CD4-positive, alpha-beta T cell treated with Interleukin-6 for 4 hours (primary cell): ENCODE measurements around the gene TNKS1BP1.
"Not testable (repeated sequence)": the region's sequence is repeated elsewhere in the genome, so short reads cannot be mapped to it uniquely, and the experiment has no call there.

Experiments used
- DNase-seq: peaks from one replicate; pipeline ENCODE4 v3.0.0-alpha.2; 2020; ENCODE audit warnings: mixed read lengths

Gene TNKS1BP1

DNA sequence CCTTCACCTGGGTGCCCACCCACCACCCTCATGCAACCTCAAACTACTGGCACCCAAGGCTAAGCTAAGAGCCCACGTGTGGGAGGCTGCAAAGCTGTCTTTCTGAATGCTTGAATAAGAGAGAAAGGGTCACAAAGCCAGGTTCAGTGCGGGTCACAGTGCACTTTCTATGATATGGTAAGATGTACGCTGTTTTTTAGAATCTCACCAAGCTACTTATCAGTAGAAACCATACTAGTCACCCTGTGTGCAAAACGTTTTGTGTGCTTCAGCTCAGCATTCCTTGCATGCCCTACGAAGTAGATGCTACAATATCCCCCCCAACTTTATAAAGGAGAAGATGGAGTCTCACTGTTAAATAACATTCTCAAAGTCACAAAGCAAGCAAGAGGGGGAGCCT, 28.3 kb upstream of the TNKS1BP1 start:
- no peak for DNase-seq

DNA sequence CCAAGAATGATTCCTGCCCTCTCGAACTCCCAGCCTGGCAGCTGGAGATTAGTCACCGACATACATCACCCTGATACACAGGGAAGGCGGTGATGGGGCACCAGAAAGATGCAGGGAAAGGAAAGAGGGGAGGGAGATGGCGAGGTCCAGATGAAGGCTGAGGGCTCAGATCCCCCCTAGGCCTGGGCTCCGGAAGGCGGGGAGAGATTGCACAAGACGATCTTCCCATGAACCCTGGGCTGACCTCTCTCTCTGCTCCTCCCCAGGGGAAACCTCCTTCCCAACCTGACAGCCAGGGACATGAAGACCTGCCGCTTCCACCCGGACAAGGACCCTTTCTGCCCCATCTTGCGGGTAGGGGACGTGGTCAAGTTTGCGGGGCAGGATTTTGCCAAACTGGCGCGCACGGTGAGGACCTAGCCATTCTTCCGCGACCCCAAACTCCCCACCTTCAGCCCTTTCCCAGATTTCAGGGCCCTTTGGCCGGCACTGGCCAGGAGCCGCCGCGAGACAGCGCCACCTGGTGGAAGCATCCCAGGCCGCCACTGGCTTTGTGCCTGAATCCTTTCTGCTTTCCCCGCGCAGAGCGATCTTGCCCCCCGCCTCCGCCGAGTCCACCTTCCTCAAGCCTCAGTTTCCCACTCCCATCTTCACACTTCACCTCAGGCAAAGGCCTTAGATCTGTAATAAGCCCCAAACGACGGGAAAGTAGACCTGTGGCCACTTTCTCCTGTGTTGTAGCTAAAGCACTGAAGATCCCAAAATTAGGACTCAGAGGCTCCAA, 24.9 kb upstream of the TNKS1BP1 start:
- peak; percentile 71 for DNase-seq

DNA sequence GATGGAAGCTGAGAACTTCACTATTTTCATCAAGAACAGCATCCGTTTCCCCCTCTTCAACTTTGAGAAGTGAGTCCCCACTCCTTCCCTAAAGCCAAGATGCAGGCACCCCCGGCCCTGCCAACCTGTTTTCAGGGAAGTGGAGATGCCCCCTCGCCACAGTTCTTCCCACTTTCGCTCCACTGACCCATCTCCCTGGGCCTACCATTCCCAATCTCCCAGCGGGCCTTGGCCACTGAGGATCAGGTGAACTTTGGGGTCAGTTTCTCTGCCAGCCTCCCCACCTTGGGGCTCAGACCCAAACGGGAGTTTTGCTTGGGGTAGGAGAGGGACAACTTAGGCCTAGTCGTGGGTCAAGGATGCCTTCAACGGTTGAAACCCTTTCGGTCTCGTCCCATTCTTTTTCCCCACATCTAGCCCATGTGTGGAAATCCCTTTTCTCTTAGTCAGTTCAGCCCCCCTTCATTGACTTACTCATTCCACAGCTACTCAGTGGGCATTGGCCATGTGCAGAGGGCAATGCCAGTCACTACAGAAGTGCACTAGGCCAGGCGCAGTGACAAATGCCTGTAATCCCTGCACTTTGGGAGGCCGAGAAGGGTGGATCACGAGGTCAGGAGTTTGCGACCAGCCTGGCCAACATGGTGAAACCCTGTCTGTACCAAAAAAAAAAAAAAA, 24.0 kb upstream of the TNKS1BP1 start:
- no peak for DNase-seq

GRCh38 chr11:57348052-57348451, 23.3 kb upstream of the TNKS1BP1 start:
- DNase-seq: no peak

GRCh38 chr11:57347336-57347735, 22.6 kb upstream of the TNKS1BP1 start:
- no peak for DNase-seq

DNA sequence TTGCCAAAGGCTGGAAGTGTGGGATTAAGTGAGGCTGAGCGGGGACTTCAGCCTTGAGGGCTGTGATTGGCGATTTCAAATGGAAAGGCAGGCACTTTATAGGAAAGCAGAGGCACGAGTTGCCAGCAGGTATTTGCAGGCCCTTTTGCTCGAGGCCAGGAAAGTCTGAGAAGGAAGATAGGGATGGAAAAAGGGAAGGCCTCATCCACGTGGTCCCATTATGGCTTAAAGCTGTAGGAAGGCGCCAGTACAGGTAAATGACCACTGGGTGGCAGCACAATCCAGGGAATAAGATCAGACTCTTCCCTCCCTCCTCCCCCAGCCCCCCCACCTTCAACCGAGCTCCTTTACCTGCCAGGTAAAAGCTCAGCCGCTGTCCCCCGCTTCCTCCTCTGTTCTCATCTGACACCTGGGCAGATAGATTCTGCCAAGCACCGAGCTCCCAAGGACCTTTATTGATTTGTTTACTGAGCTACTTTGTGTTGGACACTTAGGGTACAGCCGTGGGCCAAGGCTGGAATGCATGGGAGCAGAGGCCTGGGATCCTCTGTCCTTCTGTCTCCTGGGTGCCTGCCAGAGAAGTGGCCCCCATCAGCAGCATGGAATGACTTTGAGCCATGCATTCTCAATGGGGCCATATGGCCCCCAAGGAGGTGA, 20.9 kb upstream of the TNKS1BP1 start:
- DNase-seq: peak; percentile 83

DNA sequence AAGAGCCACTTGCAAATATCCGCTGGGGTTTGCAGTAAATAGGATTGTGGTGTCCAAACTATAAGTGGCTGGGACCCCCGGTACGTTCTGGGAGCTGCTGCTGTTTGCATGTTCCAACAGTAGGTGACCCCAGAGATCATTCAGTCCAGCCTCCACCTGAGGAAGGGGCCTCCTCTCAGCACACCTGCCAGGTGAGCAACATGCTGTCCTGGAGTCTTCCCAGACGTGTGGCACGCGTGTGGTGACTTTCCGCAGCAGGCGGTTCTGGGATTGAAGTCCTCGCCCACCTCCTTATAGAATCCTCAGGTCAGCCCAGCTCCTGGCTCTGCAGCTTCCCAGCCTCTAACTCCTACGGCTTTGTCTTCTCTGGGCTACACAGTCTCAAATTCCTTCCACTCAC, 20.1 kb upstream of the TNKS1BP1 start:
- no peak for DNase-seq

DNA sequence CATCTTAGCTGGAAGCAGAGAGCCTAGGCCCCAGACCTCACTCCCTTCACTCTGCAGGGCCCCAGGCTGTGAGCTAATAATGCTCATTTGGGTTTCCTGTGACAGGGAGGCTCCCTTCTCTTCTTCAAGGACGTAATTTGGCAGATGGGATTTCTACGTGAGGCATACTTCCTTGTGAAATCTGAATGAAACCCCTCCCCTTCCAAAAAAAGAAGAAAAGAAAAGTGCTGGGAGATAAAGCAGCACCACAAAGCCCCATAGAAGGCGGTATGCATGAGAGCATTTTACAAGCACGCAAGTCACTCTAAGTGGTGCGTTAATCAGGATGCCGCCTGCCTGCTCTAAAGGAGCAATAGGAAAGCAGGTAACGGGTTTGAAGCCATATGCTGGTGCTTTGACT, 19.1 kb upstream of the TNKS1BP1 start:
- no peak for DNase-seq

DNA sequence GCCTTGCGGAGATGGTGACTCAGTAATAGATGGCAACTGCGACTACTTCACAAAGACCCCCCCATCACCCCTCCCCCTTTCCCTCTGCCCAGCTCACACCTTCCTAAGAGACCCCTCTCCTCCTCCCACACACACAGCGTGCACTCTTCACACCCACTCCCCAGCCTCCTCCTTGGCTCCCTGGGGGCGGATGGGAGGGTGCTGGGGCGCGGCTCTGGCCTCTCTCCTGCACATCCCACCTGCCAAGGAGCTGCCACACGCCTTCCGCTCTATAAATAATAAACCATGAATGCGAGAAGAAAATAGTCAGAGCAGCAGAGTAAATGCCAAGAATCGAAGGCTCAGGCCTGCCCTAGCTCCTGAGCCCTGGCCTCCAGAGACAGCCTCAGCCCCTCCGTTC, 17.9 kb upstream of the TNKS1BP1 start:
- DNase-seq: no peak

DNA sequence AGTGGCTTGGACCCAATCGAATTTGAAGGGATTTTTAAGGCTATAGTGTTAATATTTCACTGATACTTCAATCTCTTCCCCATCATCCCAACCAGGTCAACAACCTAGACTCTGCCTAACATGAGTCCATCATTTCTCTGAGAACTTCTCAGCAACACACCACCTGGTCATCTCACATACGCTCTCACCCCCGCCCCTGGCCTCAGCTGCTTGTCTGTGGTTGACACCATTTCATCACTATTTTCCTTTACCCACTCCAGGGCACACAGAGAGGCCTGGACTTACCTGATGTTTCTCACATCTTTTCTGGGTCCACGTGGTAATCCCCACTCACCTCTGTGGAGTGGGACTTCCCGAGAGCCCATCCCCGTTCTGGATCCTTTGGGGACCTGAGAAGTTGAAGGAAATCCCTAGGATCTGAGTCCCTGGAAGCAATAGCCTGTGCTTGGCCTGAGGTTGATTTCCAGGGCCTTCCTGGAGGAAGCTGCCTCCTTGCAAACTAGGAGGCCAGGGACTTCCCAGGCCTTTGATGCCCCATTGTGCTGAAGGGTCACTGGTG, 16.6 kb upstream of the TNKS1BP1 start:
- no peak for DNase-seq

DNA sequence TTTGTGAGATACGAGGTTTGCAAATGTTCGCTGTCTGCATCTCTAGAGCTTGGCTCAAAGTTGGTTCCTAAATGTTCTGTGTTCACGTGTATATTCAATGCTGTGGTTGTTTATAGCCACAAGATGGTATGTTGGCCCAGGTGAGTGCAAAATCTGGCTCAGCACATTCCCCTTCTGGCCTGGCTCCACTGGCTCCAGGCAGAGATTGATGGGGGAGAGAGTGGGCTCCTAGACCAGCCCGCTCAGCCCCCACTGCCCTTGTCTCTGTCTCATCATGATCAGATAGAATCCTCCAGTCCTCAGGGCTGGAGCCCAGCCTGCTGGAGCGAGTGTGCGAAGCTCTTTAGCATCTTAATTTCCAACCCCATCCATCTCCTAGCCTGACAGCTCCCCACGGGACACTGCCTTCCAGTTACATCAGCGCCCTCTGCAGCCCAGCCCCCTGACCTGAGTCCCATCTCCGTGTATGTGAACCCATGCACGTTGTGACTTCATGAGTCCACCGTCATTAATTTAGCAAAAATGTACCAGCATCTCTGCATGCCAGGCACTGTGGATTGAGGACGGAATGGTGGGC, 15.4 kb upstream of the TNKS1BP1 start:
- DNase-seq: no peak

- DNase-seq: no peak
Measured at GRCh38 chr11:57339328-57339727, 14.6 kb upstream of the TNKS1BP1 start.

DNA sequence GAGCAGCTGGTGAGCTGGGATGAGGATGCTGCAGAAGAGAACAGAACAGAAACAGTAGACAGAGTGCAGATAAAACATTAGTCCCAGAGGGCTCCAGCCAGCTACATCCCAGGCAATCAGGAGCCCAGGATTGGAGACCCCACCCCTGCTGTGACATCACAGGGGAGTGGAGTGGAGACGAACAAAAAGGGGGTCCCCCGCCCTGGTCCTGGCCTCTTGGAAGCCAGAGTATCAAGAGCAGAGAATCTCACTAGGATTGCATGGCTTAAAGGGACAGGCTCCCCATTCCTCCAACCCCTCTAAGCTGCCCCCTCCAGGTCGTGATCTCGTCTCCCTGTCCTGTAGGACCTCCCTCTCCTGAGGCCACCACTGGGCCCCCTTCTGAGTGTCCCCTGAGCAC, 13.4 kb upstream of the TNKS1BP1 start, which contains the start of gene P2RX3:
Gene P2RX3 (plus strand): TSS at position 211 of the 400 bp plus-strand sequence. CDS start 199 bp downstream, outside the sequence.
- DNase-seq: no peak

- DNase-seq: not testable (repeated sequence)
Measured at GRCh38 chr11:57336856-57337255, 12.1 kb upstream of the TNKS1BP1 start.

- peak; percentile 26 for DNase-seq
Measured at GRCh38 chr11:57336111-57336666, 11.4 kb upstream of the TNKS1BP1 start.

- peak; percentile 89 for DNase-seq
Measured at GRCh38 chr11:57335343-57336110, 10.8 kb upstream of the TNKS1BP1 start, which contains the start of gene SSRP1. Gene SSRP1 (minus strand): TSS chr11:57335892. CDS start chr11:57335121, 771 bp downstream.

DNA sequence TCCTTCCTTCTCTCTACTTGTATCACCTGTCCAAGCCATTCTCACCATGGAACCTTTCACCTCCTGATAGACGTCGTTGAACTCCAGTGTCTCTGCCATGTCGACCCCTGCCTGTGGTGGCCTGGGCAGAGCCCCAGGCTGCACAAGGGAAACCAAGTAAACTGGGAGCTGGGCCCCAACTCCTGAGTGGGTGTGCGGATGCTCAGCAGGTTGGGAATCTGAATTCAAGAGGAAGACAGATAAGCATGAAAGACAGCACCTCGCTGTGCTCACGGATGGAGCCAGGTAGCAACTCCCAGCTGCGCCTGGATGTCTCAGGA, 10.2 kb upstream of the TNKS1BP1 start:
- no peak for DNase-seq

DNA sequence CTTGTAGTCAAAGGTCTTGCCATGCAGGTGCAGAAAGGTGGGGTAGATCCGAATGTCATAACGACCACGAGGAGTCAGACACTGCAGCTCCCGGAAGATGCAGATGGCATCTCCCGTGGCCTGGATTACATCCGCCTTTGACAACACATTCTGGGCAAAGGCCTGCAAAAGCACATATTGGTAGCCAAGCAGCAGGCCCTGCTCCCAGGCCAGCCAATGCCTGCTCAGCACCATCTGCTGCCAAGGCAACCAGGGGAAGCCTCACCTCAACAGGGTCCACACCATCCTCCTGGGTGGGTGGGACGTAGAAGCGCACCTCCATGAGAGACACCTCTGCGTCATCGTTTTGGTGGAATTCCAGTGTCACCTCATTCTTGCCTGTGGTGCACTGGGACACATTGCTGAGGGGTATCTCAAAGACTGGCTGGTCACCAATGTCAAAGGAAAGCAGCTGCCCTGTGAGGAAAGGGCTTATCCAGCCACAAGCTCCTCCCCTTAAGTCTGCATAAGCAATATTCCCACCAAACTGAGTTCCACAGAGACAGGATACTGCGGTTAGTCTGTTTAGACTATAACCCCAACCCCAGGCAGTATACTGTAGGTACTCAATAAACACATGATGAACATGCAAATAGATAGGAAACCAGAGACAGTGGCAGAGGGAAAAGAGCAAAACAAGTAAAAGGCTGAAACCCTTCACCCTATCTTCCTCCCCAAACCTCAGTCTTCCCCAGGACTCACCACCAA, 8.1 kb upstream of the TNKS1BP1 start:
- no peak for DNase-seq

DNA sequence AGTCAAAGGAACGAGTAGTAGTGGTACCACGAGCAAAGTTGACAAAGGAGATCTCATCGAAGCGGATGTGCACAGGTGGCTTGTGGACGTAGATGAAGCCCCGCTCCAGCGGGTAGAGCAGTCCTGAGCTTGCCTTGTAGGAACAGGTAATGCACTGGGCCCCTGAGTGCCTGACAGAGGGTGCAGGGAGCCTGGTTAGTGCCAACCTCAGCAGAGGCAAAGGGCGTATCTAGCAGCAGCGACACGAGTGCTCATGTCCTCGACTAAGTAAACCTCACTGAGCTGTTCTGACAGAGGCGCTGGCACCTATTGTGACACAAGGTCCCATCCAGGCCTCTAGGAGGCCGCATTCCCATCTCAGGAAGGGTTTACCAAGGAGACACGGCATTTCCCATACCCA, 7.0 kb upstream of the TNKS1BP1 start:
- no peak for DNase-seq

DNA sequence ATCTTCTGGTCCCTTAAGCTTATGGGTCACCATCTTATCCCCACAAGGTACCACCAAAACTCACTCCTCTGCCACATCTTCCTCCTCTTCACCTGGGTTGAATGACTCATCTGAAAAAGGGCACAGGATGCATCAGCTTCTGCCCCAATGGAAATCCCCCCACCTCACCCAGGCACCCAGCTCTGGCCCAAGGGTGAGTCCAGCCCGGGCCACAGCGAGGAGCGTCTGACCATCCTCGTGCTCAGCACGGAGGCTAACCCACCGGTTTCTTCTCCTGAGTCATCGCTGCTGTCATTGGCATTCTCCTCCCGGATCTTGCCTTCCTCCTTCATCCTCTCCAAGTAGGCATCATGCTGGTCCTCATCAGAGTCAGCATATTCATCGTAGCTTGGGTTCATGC, 5.3 kb upstream of the TNKS1BP1 start:
- no peak for DNase-seq

DNA sequence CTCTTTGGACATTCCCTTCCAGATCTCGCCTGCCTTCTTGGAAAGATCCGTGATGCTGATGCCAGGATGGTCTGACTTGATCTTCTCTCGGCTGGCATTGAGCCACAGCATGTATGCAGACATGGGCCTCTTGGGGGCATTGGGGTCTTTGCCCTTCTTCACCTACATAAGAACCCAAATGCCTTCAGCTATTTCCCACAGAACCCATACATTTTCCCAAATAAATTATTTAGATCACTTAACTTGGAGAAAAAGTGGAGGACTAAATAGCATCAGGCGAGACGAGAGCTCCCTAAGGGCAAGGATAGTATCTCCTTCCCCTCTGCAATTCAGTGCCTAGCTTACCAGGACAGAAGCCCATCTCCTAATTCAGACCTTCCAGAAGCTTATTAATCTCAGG, 3.0 kb upstream of the TNKS1BP1 start:
- no peak for DNase-seq

DNA sequence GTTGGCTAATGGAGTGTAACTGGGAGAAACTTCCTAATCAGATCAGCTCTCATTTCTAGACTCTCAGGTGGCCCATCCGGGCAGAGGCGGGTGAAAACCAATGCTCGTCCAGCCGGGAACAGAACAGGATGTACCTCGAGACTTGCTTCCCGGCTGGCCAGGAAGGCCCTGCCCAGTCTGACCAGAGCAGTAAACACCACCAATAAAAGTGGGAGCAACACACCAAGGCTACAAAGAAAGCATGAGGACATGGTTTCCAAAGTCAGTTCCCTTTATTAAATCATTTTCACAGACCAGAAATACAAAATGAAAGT, 940 bp upstream of the TNKS1BP1 start:
- no peak for DNase-seq
